Measurements from ENCODE around the gene TNFRSF4. TPM values are rescaled to one million over a fixed set of nuclear protein-coding genes. Genes with fewer than 3 reads are reported as not detected.

The TNFRSF4 gene
- total and polyA plus RNA-seq, 10 of the 15 experiments (the other 5 are each of a cell fraction or from before 2014, with no cell fraction given), result 0.05 to 7.3 (median 2.5) TPM; not detected in 1

GRCh38 chr1:1236945-1237873, 23.3 kb upstream of the TNFRSF4 start:
- ChIA-PET SMC1A (ENCODE audit: uncharacterized antibody, unreplicated experiment) (no interaction called here), CTCF (no interaction called here), POLR2A (no interaction called here), RAD21 (ENCODE audit: unreplicated experiment) (interaction anchor here (0.8 kb wide), 1 partner anchor 13 kb away, joined by 3 read pairs; no protein-coding TSS in a partner anchor)
- H3K27me3 ChIP-seq (replicated peaks in 1 of 2; ENCODE audit: control insufficient read depth in 2 of 2, insufficient read depth in 2 of 2, low read length in 1 of 2), result no peaks in the 10 kb centered on the region
- no peaks in the 10 kb centered on the region for H3K4me1 ChIP-seq (ENCODE audit: control insufficient read depth, insufficient read depth, low read length)
- TF ChIP-seq CBX3 (IDR thresholded peaks at IDR 0.05; ENCODE audit: borderline replicate concordance, low read depth) (no peak), BHLHE40 (IDR thresholded peaks at IDR 0.05; ENCODE audit: borderline replicate concordance in 1 of 2, low read depth in 2 of 2, low read length in 1 of 2) (no peak), EED (IDR thresholded peaks at IDR 0.05; ENCODE audit: low read depth) (no peak), POU2F2 (IDR thresholded peaks at IDR 0.05; ENCODE audit: borderline replicate concordance, low read depth, low read length) (no peak), CHD4 (IDR thresholded peaks at IDR 0.05) (no peak), ATF2 (IDR thresholded peaks at IDR 0.05; ENCODE audit: low read length) (no peak), RAD51 (IDR thresholded peaks at IDR 0.05) (no peak), POLR2AphosphoS2 (IDR thresholded peaks at IDR 0.05; ENCODE audit: low read depth, low read length) (no peak), RFX5 (IDR thresholded peaks at IDR 0.05; ENCODE audit: low read depth, low read length) (no peak), SMARCA5 (IDR thresholded peaks at IDR 0.05) (no peak), TAF1 (IDR thresholded peaks at IDR 0.05; ENCODE audit: borderline replicate concordance, low read depth, low read length) (no peak), EGR1 (IDR thresholded peaks at IDR 0.05; ENCODE audit: borderline replicate concordance in 1 of 2, low read depth in 2 of 2, low read length in 2 of 2) (no peak), FOXM1 (IDR thresholded peaks at IDR 0.05; ENCODE audit: low read depth, low read length) (no peak), ZNF622 (IDR thresholded peaks at IDR 0.05) (no peak), HCFC1 (IDR thresholded peaks at IDR 0.05; ENCODE audit: low read length) (no peak), SP1 (IDR thresholded peaks at IDR 0.05; ENCODE audit: low read depth, low read length) (no peak), BMI1 (IDR thresholded peaks at IDR 0.05; ENCODE audit: borderline replicate concordance) (no peak), LARP7 (IDR thresholded peaks at IDR 0.05) (no peak), HDAC2 (IDR thresholded peaks at IDR 0.05) (no peak)
- H3K4me2 ChIP-seq (ENCODE audit: control insufficient read depth, insufficient read depth), result no peak overlapping the region
- H3K36me3 ChIP-seq (ENCODE audit: control insufficient read depth in 2 of 2, insufficient read depth in 2 of 2, low read length in 1 of 2), result no peaks in the 10 kb centered on the region
- FAIRE-seq, result no peak
- DNase-seq (ENCODE audit: low read depth, low spot score), result no peak
- no peaks in the 10 kb centered on the region for H4K20me1 ChIP-seq (ENCODE audit: control insufficient read depth, insufficient read depth)
- BruUV-seq (replicated peaks), result no TSS peak
- intact Hi-C loops (cut with micrococcal nuclease; ENCODE audit: unreplicated experiment) (no loop called here), in situ Hi-C loops (cut with MboI) (no loop called here)
- no peak overlapping the region for H2AFZ ChIP-seq (ENCODE audit: control insufficient read depth, low read depth, low read length)
- H3K9ac ChIP-seq (ENCODE audit: control insufficient read depth, insufficient read depth, low read length), result no peak overlapping the region
- 37% methylated on average over 33 of the region's 34 CpGs for WGBS (ENCODE audit: insufficient coverage, insufficient replicate concordance, low lambda C conversion rate, missing lambda C conversion rate)
- no peak for ATAC-seq
- no peak overlapping the region for H3K27ac ChIP-seq (ENCODE audit: control insufficient read depth, insufficient read depth)
- H3K4me3 ChIP-seq, result no peak overlapping the region
- peaks cover 7% of the 10 kb centered on the region for H3K79me2 ChIP-seq (ENCODE audit: control insufficient read depth, insufficient read depth, low read length)
- no peaks in the 10 kb centered on the region; the same call in 2 of the 3 replicates for H3K9me3 ChIP-seq (replicated peaks; ENCODE audit: control insufficient read depth, insufficient read depth, low read length)
